ENCODE data around the gene KIAA1958. TPM values are rescaled to one million over a fixed set of nuclear protein-coding genes. Genes with fewer than 3 reads are reported as not detected.
A peak's percentile ranks its signal among the peaks of the same experiment; 100 is the strongest.

The KIAA1958 gene
- total and polyA plus RNA-seq, 2 experiments from 2014 or later: 9.4 to 41.7 TPM

- Histone ChIP-seq H3K4me2 (no peak overlapping the region), H3F3A (replicated peaks; ENCODE audit: low read depth) (no peaks in the 10 kb centered on the region; the same call in 1 of the 2 replicates), H3K79me2 (replicated peaks; ENCODE audit: insufficient read depth) (peaks cover 97% of the 10 kb centered on the region), H3K4me3 (no peak overlapping the region), H3K36me3 (ENCODE audit: insufficient read depth) (no peaks in the 10 kb centered on the region), H3K27ac (ENCODE audit: low read depth) (no peak overlapping the region; the same call in 1 of the 2 replicates), H3K4me1 (ENCODE audit: insufficient read depth) (peaks cover 16% of the 10 kb centered on the region; the same call in 1 of the 2 replicates), H3K27me3 (ENCODE audit: insufficient read depth) (no peaks in the 10 kb centered on the region), H2AFZ (no peak overlapping the region), H4K20me1 (replicated peaks; ENCODE audit: insufficient read depth) (peaks cover 30% of the 10 kb centered on the region), H3K9me2 (ENCODE audit: insufficient read depth) (no peaks in the 10 kb centered on the region)
- no peak overlapping the region for H3K4me3 Mint-ChIP-seq
- peaks cover 3% of the 10 kb centered on the region for H3K27me3 Mint-ChIP-seq (ENCODE audit: insufficient read depth, low read depth, poor library complexity)
- TF ChIP-seq ZNF331 (CRISPR knock-in tag; IDR thresholded peaks at IDR 0.05; ENCODE audit: low read depth) (no peak), POLR2AphosphoS5 (IDR thresholded peaks at IDR 0.05; ENCODE audit: low read depth) (no peak), EZH2phosphoT487 (IDR thresholded peaks at IDR 0.05; ENCODE audit: unreplicated experiment) (no peak), REST (IDR thresholded peaks at IDR 0.05; ENCODE audit: unreplicated experiment) (no peak), CTCF (conservative IDR thresholded peaks at IDR 0.05; ENCODE audit: low read depth in 2 of 2) (no peak), STAT1 (IDR thresholded peaks at IDR 0.05; ENCODE audit: unreplicated experiment) (no peak)
- H3K27ac Mint-ChIP-seq: peak overlapping the region; percentile 25
- no peaks in the 10 kb centered on the region for H3K9me3 Mint-ChIP-seq
- ATAC-seq (no peak), DNase-seq (ENCODE audit: low spot score) (no peak)
- no peaks in the 10 kb centered on the region for H3K36me3 Mint-ChIP-seq (ENCODE audit: low read depth)
- H3K4me1 Mint-ChIP-seq: peaks cover 24% of the 10 kb centered on the region
Measured at GRCh38 chr9:112559629-112560413, 73.2 kb downstream of the KIAA1958 start.

- H3K4me3 ChIP-seq: no peak overlapping the region
- Mint-ChIP-seq H3K4me1 (peaks cover 18% of the 10 kb centered on the region), H3K9me3 (no peaks in the 10 kb centered on the region), H3K36me3 (ENCODE audit: low read depth) (no peaks in the 10 kb centered on the region), H3K4me3 (no peak overlapping the region), H3K27ac (no peak overlapping the region), H3K27me3 (ENCODE audit: insufficient read depth, low read depth, poor library complexity) (peaks cover 4% of the 10 kb centered on the region)
- no peaks in the 10 kb centered on the region for H3K9me2 ChIP-seq (ENCODE audit: insufficient read depth)
- no peak overlapping the region for H2AFZ ChIP-seq
- DNase-seq (ENCODE audit: low spot score) (no peak), ATAC-seq (peak; percentile 42; the same call in 2 of the 3 replicates)
- no peak overlapping the region for H3K4me2 ChIP-seq
- peaks cover 16% of the 10 kb centered on the region; the same call in 1 of the 2 replicates for H3K4me1 ChIP-seq (ENCODE audit: insufficient read depth)
- H3K27ac ChIP-seq (ENCODE audit: low read depth): no peak overlapping the region
- peaks cover 99% of the 10 kb centered on the region for H3K79me2 ChIP-seq (replicated peaks; ENCODE audit: insufficient read depth)
- no peaks in the 10 kb centered on the region for H3K27me3 ChIP-seq (ENCODE audit: insufficient read depth)
- no peaks in the 10 kb centered on the region for H3K36me3 ChIP-seq (ENCODE audit: insufficient read depth)
- H4K20me1 ChIP-seq (replicated peaks; ENCODE audit: insufficient read depth): peaks cover 29% of the 10 kb centered on the region
- H3F3A ChIP-seq (replicated peaks; ENCODE audit: low read depth): no peaks in the 10 kb centered on the region
- no peak for TF ChIP-seq REST (IDR thresholded peaks at IDR 0.05; ENCODE audit: unreplicated experiment)
- TF ChIP-seq CREB1 (CRISPR knock-in tag; IDR thresholded peaks at IDR 0.05; ENCODE audit: low read depth): no peak
- no peak for TF ChIP-seq JUNB (IDR thresholded peaks at IDR 0.05; ENCODE audit: unreplicated experiment)
- TF ChIP-seq EZH2phosphoT487 (IDR thresholded peaks at IDR 0.05; ENCODE audit: unreplicated experiment): no peak
- no peak for TF ChIP-seq ZNF114 (CRISPR knock-in tag; IDR thresholded peaks at IDR 0.05)
- no peak for TF ChIP-seq STAT1 (IDR thresholded peaks at IDR 0.05; ENCODE audit: unreplicated experiment)
- no peak for TF ChIP-seq NANOG (IDR thresholded peaks at IDR 0.05; ENCODE audit: borderline replicate concordance)
- TF ChIP-seq ZNF331 (CRISPR knock-in tag; IDR thresholded peaks at IDR 0.05; ENCODE audit: low read depth): no peak
Measured at GRCh38 chr9:112562235-112562958, 75.8 kb downstream of the KIAA1958 start.
